T-cell (primary cell): Measurements from ENCODE around the gene PCBP3. TPM values are rescaled to one million over a fixed set of nuclear protein-coding genes. Genes with fewer than 3 reads are reported as not detected.
A peak's percentile ranks its signal among the peaks of the same experiment; 100 is the strongest.
"Not testable (repeated sequence)": the region's sequence is repeated elsewhere in the genome, so short reads cannot be mapped to it uniquely, and the experiment has no call there.

Source experiments
- ATAC-seq, 4 experiments: fragments of 200-7000 bp in 3 of 4; fragments of 150-1000 bp in 1 of 4; cut with Tn5 transposase; replicated peaks in 1 of 4; 1 replicate in 3 of 4; 2 replicates in 1 of 4; pipeline ENCODE4 v1.10.0; 2021; ENCODE audit warnings: moderate library complexity in 3 of 4, mild to moderate bottlenecking in 2 of 4, moderate number of reproducible peaks in 1 of 4
- CTCF ChIA-PET, 2 donors: fragments of 300-600 bp; sonication (Branson Sonifier 250); formaldehyde crosslinking; loops; one replicate each; lab custom pipeline; 2022; ENCODE audit warnings: antibody characterized with exemption in 2 of 2; lab: Charles Lee
- POLR2A ChIA-PET, 2 donors: fragments of 300-600 bp; sonication (Branson Sonifier 250); formaldehyde crosslinking; loops; one replicate each; lab custom pipeline; 2022; ENCODE audit warnings: antibody characterized with exemption in 2 of 2; lab: Charles Lee
- DNase-seq, 35 experiments: peaks; one replicate each; pipeline versions ENCODE4 v3.0.0 to v3.0.0-alpha.2; 2013 to 2023
- H3K27ac ChIP-seq: one replicate; pipeline ENCODE4 v1.5.1; 2013; ENCODE audit warnings: low read length
- H3K27me3 ChIP-seq, 2 experiments: replicated peaks in 1 of 2; 1 replicate in 1 of 2; 2 replicates in 1 of 2; pipeline versions ENCODE4 v1.6.1 to v1.7.0; 2013; ENCODE audit warnings: low read length in 1 of 2, mixed read lengths in 1 of 2; ENCODE audit not compliant: control insufficient read depth in 2 of 2, insufficient read depth in 2 of 2; ENCODE audit errors: extremely low read depth in 1 of 2
- H3K36me3 ChIP-seq, 2 donors: 1 replicate in 1 of 2; 2 replicates in 1 of 2; pipeline versions ENCODE4 v1.6.1 to v1.7.0; 2013; ENCODE audit warnings: low read length in 1 of 2; ENCODE audit not compliant: control insufficient read depth in 2 of 2, insufficient read depth in 1 of 2; ENCODE audit errors: extremely low read depth in 1 of 2
- H3K4me1 ChIP-seq, 2 experiments: 1 replicate in 1 of 2; 2 replicates in 1 of 2; pipeline versions ENCODE4 v1.6.1 to v1.7.0; 2013; ENCODE audit warnings: low read length in 2 of 2, mixed read lengths in 1 of 2; ENCODE audit not compliant: insufficient read depth in 2 of 2, control insufficient read depth in 1 of 2; ENCODE audit errors: extremely low read depth in 1 of 2
- H3K4me3 ChIP-seq, 2 donors: 1 replicate in 1 of 2; 2 replicates in 1 of 2; pipeline versions ENCODE4 v1.5.1 to v1.7.0; 2013; ENCODE audit warnings: mild to moderate bottlenecking in 2 of 2, low read length in 1 of 2, moderate library complexity in 1 of 2; ENCODE audit not compliant: control insufficient read depth in 1 of 2; ENCODE audit errors: extremely low read depth in 1 of 2
- H3K9me3 ChIP-seq: 2 replicates; pipeline ENCODE4 v1.7.0; 2013
- H3K27ac Mint-ChIP-seq, 2 donors: one replicate each; pipeline ENCODE4 v1.8.0; 2020 to 2021; ENCODE audit warnings: mild to moderate bottlenecking in 2 of 2, mixed read lengths in 2 of 2
- H3K27me3 Mint-ChIP-seq, 2 donors: one replicate each; pipeline ENCODE4 v1.8.0; 2021 to 2022; ENCODE audit warnings: mixed read lengths in 2 of 2
- H3K36me3 Mint-ChIP-seq: one replicate; pipeline ENCODE4 v1.8.0; 2021; ENCODE audit warnings: mixed read lengths
- H3K4me1 Mint-ChIP-seq, 3 donors: one replicate each; pipeline ENCODE4 v1.8.0; 2020 to 2022; ENCODE audit warnings: mixed read lengths in 3 of 3, mild to moderate bottlenecking in 1 of 3
- H3K4me3 Mint-ChIP-seq, 3 donors: one replicate each; pipeline ENCODE4 v1.8.0; 2020 to 2022; ENCODE audit warnings: mild to moderate bottlenecking in 3 of 3, mixed read lengths in 3 of 3, moderate library complexity in 3 of 3
- H3K9me3 Mint-ChIP-seq, 3 donors: one replicate each; pipeline ENCODE4 v1.8.0; 2020 to 2022; ENCODE audit warnings: mixed read lengths in 3 of 3
- WGBS: methylation state at CpG from one replicate; pipeline ENCODE4 v1.1.5; 2013; ENCODE audit warnings: missing lambda C conversion rate; ENCODE audit not compliant: insufficient coverage; 5-methylcytosine and 5-hydroxymethylcytosine counted together
- total RNA-seq, 35 experiments: library from RNA in 6 of 35; stranded (reverse) in 6 of 35; fragments of 120-200 nt in 1 of 35; gene quantifications; one replicate each; pipeline versions ENCODE4 v1.2.1 to v1.2.4 and lab custom pipeline; 2013 to 2026

The PCBP3 gene
- total RNA-seq, 5 donors from 2014 or later (not counting 1 experiment from before 2014, with no cell fraction given) = 1.5 to 4.2 (median 2.8) TPM

DNA sequence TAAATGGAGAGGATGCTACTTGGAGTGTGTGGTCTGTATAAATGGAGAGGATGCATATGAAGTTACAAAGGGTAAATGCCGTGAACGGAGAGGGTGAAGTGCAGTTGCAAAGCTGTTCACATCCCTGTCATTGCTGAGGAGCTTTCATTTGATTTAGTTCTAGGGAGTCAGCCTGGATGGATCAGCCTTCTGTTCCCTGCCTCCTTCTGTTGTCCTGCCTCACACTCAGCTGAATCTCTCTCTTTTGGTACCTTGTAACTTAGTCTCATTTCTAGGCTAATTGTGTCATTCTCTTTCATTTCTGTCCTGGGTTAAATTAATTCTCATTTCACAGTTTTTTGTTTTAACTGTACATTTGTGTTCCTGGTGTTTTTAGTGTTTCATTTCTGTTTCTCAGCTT is 204.8 kb downstream of the PCBP3 start:
- CTCF ChIA-PET = no interaction called here
- Mint-ChIP-seq H3K36me3 (no peaks in the 10 kb centered on the region), H3K27me3 (peaks cover 0 to 11% of the 10 kb centered on the region in 2 donors), H3K9me3 (no peaks in the 10 kb centered on the region), H3K4me3 (no peak overlapping the region), H3K27ac (no peak overlapping the region), H3K4me1 (peaks cover 12 to 17% (median 13%) of the 10 kb centered on the region in 3 donors)
- Histone ChIP-seq H3K9me3 (no peaks in the 10 kb centered on the region), H3K4me3 (no peak overlapping the region), H3K36me3 (no peaks in the 10 kb centered on the region), H3K4me1 (peaks cover 4 to 11% of the 10 kb centered on the region in 2 experiments), H3K27ac (no peak overlapping the region), H3K27me3 (peaks cover 0 to 24% of the 10 kb centered on the region in 2 experiments)
- no CpG with 5 or more reads among the region's 2 CpGs for WGBS
- POLR2A ChIA-PET = no interaction called here
- DNase-seq (no peak), ATAC-seq (no peak)

DNA sequence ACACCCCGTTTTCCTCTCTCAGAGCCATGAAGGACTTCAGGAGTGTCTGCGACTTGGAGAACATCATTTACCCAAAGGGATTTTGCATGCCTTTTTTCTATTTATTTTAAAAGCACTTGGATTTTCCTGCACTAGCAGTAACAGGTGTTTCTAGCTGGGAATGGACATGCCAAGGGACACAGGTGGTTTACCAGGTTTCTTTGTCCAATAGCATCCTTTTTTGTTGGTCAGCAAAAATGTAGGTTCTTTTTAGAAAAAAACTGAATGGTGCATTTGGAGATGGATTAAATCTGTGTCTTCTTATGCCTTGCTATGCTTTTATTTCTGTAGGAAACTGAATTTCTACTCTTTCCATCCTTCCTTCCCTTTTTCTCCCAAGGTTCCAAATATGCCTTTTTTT is 205.3 kb downstream of the PCBP3 start:
- no peak overlapping the region for H3K27ac Mint-ChIP-seq
- H3K27me3 Mint-ChIP-seq = peaks cover 0 to 11% of the 10 kb centered on the region in 2 donors
- Histone ChIP-seq H3K27ac (no peak overlapping the region), H3K36me3 (no peaks in the 10 kb centered on the region), H3K9me3 (no peaks in the 10 kb centered on the region), H3K27me3 (peaks cover 0 to 25% of the 10 kb centered on the region in 2 experiments), H3K4me3 (no peak overlapping the region), H3K4me1 (peaks cover 4 to 11% of the 10 kb centered on the region in 2 experiments)
- no CpG with 5 or more reads among the region's 2 CpGs for WGBS
- no peak overlapping the region for H3K4me3 Mint-ChIP-seq
- H3K4me1 Mint-ChIP-seq = peaks cover 12 to 17% (median 13%) of the 10 kb centered on the region in 3 donors
- ATAC-seq (no peak), DNase-seq (no peak)
- no peaks in the 10 kb centered on the region for H3K36me3 Mint-ChIP-seq
- ChIA-PET POLR2A (no interaction called here), CTCF (no interaction called here)
- H3K9me3 Mint-ChIP-seq = no peaks in the 10 kb centered on the region

DNA sequence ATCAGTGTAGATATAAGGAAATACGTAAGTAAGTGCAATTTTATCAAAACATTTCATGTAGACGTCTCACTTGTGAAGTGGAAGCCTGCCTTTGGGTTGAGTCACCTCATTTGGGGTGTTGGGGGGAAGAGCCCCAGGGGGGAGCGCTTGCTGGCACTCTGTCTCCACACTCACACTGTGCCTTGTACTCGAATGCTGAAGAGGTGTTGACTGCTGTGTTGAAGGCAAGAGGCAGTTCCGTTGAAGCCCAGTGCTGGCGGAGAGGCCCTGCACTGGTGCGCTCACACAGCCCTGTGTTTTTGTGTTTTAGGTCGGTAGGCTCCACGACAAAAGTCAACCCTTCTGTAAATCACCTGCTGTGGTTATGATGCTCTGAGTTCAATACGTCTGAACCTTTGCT is 206.1 kb downstream of the PCBP3 start:
- H3K9me3 ChIP-seq = no peaks in the 10 kb centered on the region
- Mint-ChIP-seq H3K9me3 (no peaks in the 10 kb centered on the region), H3K4me3 (no peak overlapping the region), H3K4me1 (peaks cover 12 to 17% (median 13%) of the 10 kb centered on the region in 3 donors), H3K36me3 (no peaks in the 10 kb centered on the region), H3K27me3 (peaks cover 0 to 11% of the 10 kb centered on the region in 2 donors), H3K27ac (no peak overlapping the region)
- peaks cover 4 to 11% of the 10 kb centered on the region in 2 experiments for H3K4me1 ChIP-seq
- ChIA-PET CTCF (no interaction called here), POLR2A (no interaction called here)
- peaks cover 0 to 21% of the 10 kb centered on the region in 2 experiments for H3K27me3 ChIP-seq
- DNase-seq (no peak), ATAC-seq (no peak)
- no peaks in the 10 kb centered on the region for H3K36me3 ChIP-seq
- H3K4me3 ChIP-seq = no peak overlapping the region
- no peak overlapping the region for H3K27ac ChIP-seq
- 77% methylated on average over 6 of the region's 10 CpGs for WGBS

DNA sequence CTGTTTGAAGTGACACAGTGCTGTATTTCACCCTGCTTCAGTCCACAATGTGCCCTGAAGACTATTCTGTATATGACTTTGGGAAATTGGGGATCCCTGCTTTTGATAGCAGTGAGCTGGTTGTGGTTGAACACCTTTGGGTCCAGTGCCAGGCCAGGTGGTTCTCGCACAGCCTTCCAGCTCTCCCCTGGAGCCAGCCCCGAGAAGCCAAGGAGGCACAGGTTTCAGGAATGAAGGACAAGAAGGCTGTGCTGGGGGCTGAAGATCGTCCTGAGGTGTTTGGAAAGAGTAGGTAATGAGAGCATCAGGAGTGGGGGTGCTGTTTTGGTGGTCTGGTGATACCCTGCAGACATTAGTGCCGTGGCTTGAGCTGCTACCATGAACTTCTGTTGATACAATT is 206.7 kb downstream of the PCBP3 start:
- DNase-seq (no peak), ATAC-seq (no peak)
- Mint-ChIP-seq H3K36me3 (no peaks in the 10 kb centered on the region), H3K4me3 (no peak overlapping the region), H3K27ac (no peak overlapping the region), H3K9me3 (no peaks in the 10 kb centered on the region), H3K4me1 (peaks cover 9 to 12% (median 10%) of the 10 kb centered on the region in 3 donors), H3K27me3 (peaks cover 0 to 11% of the 10 kb centered on the region in 2 donors)
- ChIA-PET CTCF (no interaction called here), POLR2A (no interaction called here)
- Histone ChIP-seq H3K27ac (no peak overlapping the region), H3K36me3 (no peaks in the 10 kb centered on the region), H3K27me3 (peaks cover 0 to 26% of the 10 kb centered on the region in 2 experiments), H3K4me1 (peaks cover 4 to 8% of the 10 kb centered on the region in 2 experiments), H3K4me3 (no peak overlapping the region), H3K9me3 (no peaks in the 10 kb centered on the region)
- WGBS = 67% methylated on average over 4 of the region's 4 CpGs

DNA sequence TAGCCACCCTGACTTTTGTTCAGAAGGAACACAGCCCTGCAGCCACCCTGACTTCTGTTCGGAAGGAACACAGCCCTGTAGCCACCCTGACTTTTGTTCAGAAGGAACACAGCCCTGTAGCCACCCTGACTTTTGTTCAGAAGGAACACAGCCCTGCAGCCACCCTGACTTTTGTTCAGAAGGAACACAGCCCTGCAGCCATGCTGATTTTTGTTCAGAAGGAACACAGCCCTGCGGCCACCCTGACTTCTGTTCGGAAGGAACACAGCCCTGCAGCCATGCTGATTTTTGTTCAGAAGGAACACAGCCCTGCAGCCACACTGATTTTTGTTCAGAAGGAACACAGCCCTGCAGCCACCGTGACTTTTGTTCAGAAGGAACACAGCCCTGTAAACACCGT is 208.9 kb downstream of the PCBP3 start:
- peaks cover 0 to 15% of the 10 kb centered on the region in 2 donors for H3K27me3 Mint-ChIP-seq
- peaks cover 0 to 23% of the 10 kb centered on the region in 2 experiments for H3K27me3 ChIP-seq
- POLR2A ChIA-PET, H3K4me1 ChIP-seq, DNase-seq, CTCF ChIA-PET, H3K36me3 Mint-ChIP-seq, ATAC-seq, H3K9me3 Mint-ChIP-seq, H3K4me3 ChIP-seq, H3K27ac Mint-ChIP-seq, H3K9me3 ChIP-seq, H3K27ac ChIP-seq, H3K4me1 Mint-ChIP-seq, H3K36me3 ChIP-seq, H3K4me3 Mint-ChIP-seq: not testable (repeated sequence)
- WGBS = 64% methylated on average over 3 of the region's 5 CpGs

DNA sequence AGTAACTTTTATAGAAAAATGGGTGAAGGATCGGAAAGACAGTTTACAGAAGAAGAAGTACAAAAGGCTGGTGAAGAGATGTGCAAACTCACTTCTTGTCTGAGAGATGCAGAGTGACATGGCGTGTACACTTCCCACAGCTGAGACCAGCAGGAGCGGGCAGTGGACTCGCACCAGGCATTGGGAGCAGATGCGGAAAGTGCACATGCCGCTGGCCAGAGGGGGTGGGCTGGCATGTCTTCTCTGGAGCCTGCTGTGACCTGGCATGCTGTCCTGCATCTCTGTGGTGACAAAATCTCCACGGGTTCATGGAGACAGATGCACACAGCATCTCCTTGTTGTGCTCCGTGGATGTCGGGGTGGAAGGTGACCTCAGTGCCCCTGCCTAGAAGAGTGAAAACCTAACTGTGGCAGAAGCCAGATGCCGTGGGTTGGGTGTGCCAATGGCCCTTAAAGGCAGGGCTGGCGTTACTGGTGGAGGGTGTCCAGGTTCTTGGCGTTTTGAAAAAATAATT is 209.4 kb downstream of the PCBP3 start:
- DNase-seq = no peak
- H3K27me3 Mint-ChIP-seq = peaks cover 0 to 15% of the 10 kb centered on the region in 2 donors

More for the DNA sequence above, 209.4 kb downstream of the PCBP3 start:
- no peak for ATAC-seq
- Histone ChIP-seq H3K36me3 (no peaks in the 10 kb centered on the region), H3K4me3 (no peak overlapping the region), H3K4me1 (no peaks in the 10 kb centered on the region), H3K9me3 (no peaks in the 10 kb centered on the region), H3K27me3 (peaks cover 0 to 26% of the 10 kb centered on the region in 2 experiments), H3K27ac (no peak overlapping the region)
- WGBS = 86% methylated on average over 8 of the region's 12 CpGs
- Mint-ChIP-seq H3K36me3 (no peaks in the 10 kb centered on the region), H3K4me3 (no peak overlapping the region), H3K4me1 (no peaks in the 10 kb centered on the region), H3K9me3 (no peaks in the 10 kb centered on the region), H3K27ac (peak overlapping the region in 1 of 2 donors; percentile 45)
- ChIA-PET CTCF (no interaction called here), POLR2A (no interaction called here)
